Heart left ventricle (tissue), 16 donors: ENCODE measurements around the gene IRAG1. TPM values are rescaled to one million over a fixed set of nuclear protein-coding genes. Genes with fewer than 3 reads are reported as not detected.

Experiments
- ATAC-seq, 4 donors: fragments of 200-7000 bp; cut with Tn5 transposase; one replicate each; pipeline ENCODE4 v1.9.1; 2020 to 2022; ENCODE audit warnings: moderate library complexity in 4 of 4, mild to moderate bottlenecking in 3 of 4, moderate number of reproducible peaks in 1 of 4
- DNase-seq, 5 donors: peaks; one replicate each; pipeline ENCODE4 v3.0.0-alpha.2; 2020
- H3K27ac ChIP-seq, 12 donors: fragments of 200-600 bp; sonication (generic) in 4 of 12; one replicate each; pipeline versions ENCODE4 v1.5.0 to v1.8.0; 2016 to 2022; ENCODE audit warnings: mild to moderate bottlenecking in 2 of 12
- H3K27me3 ChIP-seq, 9 donors: fragments of 200-600 bp; sonication (generic) in 2 of 9; one replicate each; pipeline versions ENCODE4 v1.5.1 to v1.8.0; 2016 to 2022; ENCODE audit warnings: mild to moderate bottlenecking in 3 of 9
- H3K36me3 ChIP-seq, 9 donors: fragments of 200-600 bp; sonication (generic) in 2 of 9; one replicate each; pipeline versions ENCODE4 v1.5.0 to v1.8.0; 2018 to 2022; ENCODE audit warnings: mild to moderate bottlenecking in 2 of 9
- H3K4me1 ChIP-seq, 12 donors: fragments of 200-600 bp; sonication (generic) in 4 of 12; one replicate each; pipeline versions ENCODE4 v1.5.0 to v1.8.0; 2016 to 2022; ENCODE audit warnings: mild to moderate bottlenecking in 3 of 12
- H3K4me3 ChIP-seq, 12 donors: fragments of 200-600 bp; sonication (generic) in 4 of 12; one replicate each; pipeline versions ENCODE4 v1.5.0 to v1.8.0; 2017 to 2022; ENCODE audit warnings: mild to moderate bottlenecking in 9 of 12, moderate library complexity in 4 of 12
- H3K9me3 ChIP-seq, 12 donors: fragments of 200-600 bp; sonication (generic) in 4 of 12; one replicate each; pipeline versions ENCODE4 v1.5.0 to v1.8.0; 2016 to 2022; ENCODE audit warnings: mild to moderate bottlenecking in 1 of 12
- CTCF ChIP-seq, 12 donors: fragments of 200-600 bp; sonication (generic) in 4 of 12; IDR thresholded peaks; one replicate each; pipeline versions ENCODE4 v1.5.0 to v1.8.0; 2018 to 2022; ENCODE audit warnings: antibody characterized with exemption in 12 of 12, mild to moderate bottlenecking in 5 of 12
- POLR2A ChIP-seq, 2 donors: fragments of 450-650 bp; IDR thresholded peaks; one replicate each; pipeline ENCODE4 v1.6.1; 2017; ENCODE audit warnings: antibody characterized with exemption in 2 of 2, mild to moderate bottlenecking in 2 of 2, moderate library complexity in 2 of 2
- WGBS, 4 donors: extraction: QIAGEN DNeasy Blood & Tissue Kit in 2 of 4; methylation state at CpG; one replicate each; pipeline versions ENCODE4 v1.1.5 to v1.1.7; 2013 to 2018; 5-methylcytosine and 5-hydroxymethylcytosine counted together
- intact Hi-C, 10 donors: fragments of 100-400 bp; cut with DNase I; formaldehyde crosslinking; loops; one replicate each; pipeline versions ENCODE4 v1.11.1 to v1.14.2; 2022
- polyA plus RNA-seq, 2 donors: library from polyadenylated mRNA; stranded (reverse); fragments of 200-250 nt; gene quantifications; one replicate each; pipeline ENCODE4 v1.2.3, GENCODE V29; 2013
- total RNA-seq, 9 donors: library from RNA; depleted of rRNA in 2 of 9; stranded (reverse); fragments of >200 nt in 2 of 9; fragmentation: NEBNext Ultra II Directional in 3 of 9; extraction: Animal tissue kit (Norgen Biotek cat#: 25700) in 3 of 9; gene quantifications; one replicate each; pipeline versions ENCODE4 v1.1.0 to v1.2.4, GENCODE V29; 2016 to 2023
- donor health status: ischemic (EF 13 %, LVEDD 7.1; RV severe dilation, severe dysfunction).
- donor health status: healthy with polysubstance abuse.
- donor health status: DM: no; HTN: yes; CAD: no.
- donor health status: DM: no; HTN: no; CAD: no.
- donor health status: ischemic (EF 25% LVEDD 6.9; RV normal size, moderate dysfunction).
- donor health status: ischemic (EF 25% LVEDD 5.7; RV mildly dilated, moderate dysfunction).
- donor health status: healthy.
- donor health status: DM: yes; HTN: yes; CAD: no.
- donor health status: ischemic (EF 35%, LVEDD 5.7; RV mildly dilated, moderate dysfunction).
- donor health status: nonischemic (EF 11% LVEDD 7.7; RV severe dilation, severe dysfunction).
- donor health status: DM: yes; HTN: yes; CAD: no.
- donor health status: PGD.
- donor health status: ischemic (EF 29% LVEDD 5.4; RV normal size, mild dysfunction).
- donor health status: nonischemic (EF 23%, LVEDD 6.1; RV moderate dilation, normal function).

Gene IRAG1
- total and polyA plus RNA-seq, 11 donors: 3.0 to 10.6 (median 6.0) TPM

DNA sequence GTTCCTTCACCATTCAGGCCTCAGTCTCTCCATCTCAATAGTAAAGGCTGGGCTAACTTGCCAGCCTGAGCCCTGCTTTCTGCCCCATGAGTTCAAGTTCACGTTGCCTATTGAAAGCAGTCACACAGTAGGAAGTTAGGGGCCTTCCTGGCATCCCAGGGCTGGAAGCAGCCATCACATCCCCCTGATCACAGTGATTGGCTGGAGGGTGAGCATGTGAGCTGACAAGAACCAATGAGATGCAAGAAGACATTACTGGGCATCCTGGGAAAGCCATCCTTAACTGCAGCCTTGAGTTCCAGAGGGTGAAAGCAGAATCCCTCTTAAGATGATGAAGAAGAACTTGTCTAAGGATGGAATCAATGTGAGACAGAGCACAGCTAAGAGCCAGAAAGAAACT is 29.1 kb downstream of the IRAG1 start:
- no peak for TF ChIP-seq CTCF (IDR thresholded peaks at IDR 0.05)
- no peak for TF ChIP-seq POLR2A (IDR thresholded peaks at IDR 0.05)
- Histone ChIP-seq H3K36me3 (no peaks in the 10 kb centered on the region), H3K4me3 (no peak overlapping the region), H3K9me3 (no peaks in the 10 kb centered on the region), H3K27ac (peak overlapping the region in 9 of 12 donors; percentile 7 to 77 (median 52)), H3K27me3 (no peaks in the 10 kb centered on the region), H3K4me1 (peaks cover 0 to 72% (median 39%) of the 10 kb centered on the region in 12 donors)
- DNase-seq (no peak), ATAC-seq (no peak)
- 67 to 96% (median 85%) methylated on average over 1 of the region's 1 CpG for WGBS, 4 donors
- intact Hi-C loops: loop anchor here in 2 of 10 donors (5.0 to 10.0 kb wide), 2 partner anchors 60 to 68 kb away; no protein-coding TSS in a partner anchor

- DNase-seq: peak; percentile 57 to 74 (median 65)
Measured at GRCh38 chr11:10663990-10664389, 29.6 kb downstream of the IRAG1 start.

GRCh38 chr11:10663365-10663764 is 30.2 kb downstream of the IRAG1 start:
- Histone ChIP-seq H3K27me3 (no peaks in the 10 kb centered on the region), H3K36me3 (no peaks in the 10 kb centered on the region), H3K9me3 (no peaks in the 10 kb centered on the region), H3K27ac (peak overlapping the region in 11 of 12 donors; percentile 7 to 77 (median 39)), H3K4me3 (no peak overlapping the region), H3K4me1 (peaks cover 0 to 72% (median 42%) of the 10 kb centered on the region in 12 donors)
- ATAC-seq: no peak
- DNase-seq: no peak
- intact Hi-C loops: loop anchor here in 2 of 10 donors (5.0 to 10.0 kb wide), 2 partner anchors 61 to 69 kb away; no protein-coding TSS in a partner anchor
- no peak for TF ChIP-seq POLR2A (IDR thresholded peaks at IDR 0.05)
- TF ChIP-seq CTCF (IDR thresholded peaks at IDR 0.05): no peak

More at GRCh38 chr11:10663990-10664389, 29.6 kb downstream of the IRAG1 start:
- ATAC-seq: peak; percentile 59 to 85 (median 66)
- Histone ChIP-seq H3K36me3 (no peaks in the 10 kb centered on the region), H3K27me3 (no peaks in the 10 kb centered on the region), H3K4me1 (peaks cover 0 to 72% (median 40%) of the 10 kb centered on the region in 12 donors), H3K27ac (peak overlapping the region in 11 of 12 donors; percentile 7 to 77 (median 39)), H3K9me3 (no peaks in the 10 kb centered on the region), H3K4me3 (no peak overlapping the region)
- 41 to 52% (median 47%) methylated on average over 6 of the region's 6 CpGs for WGBS, 4 donors
- intact Hi-C loops: loop anchor here in 2 of 10 donors (5.0 to 10.0 kb wide), 2 partner anchors 61 to 68 kb away; no protein-coding TSS in a partner anchor
- TF ChIP-seq POLR2A (IDR thresholded peaks at IDR 0.05): no peak
- no peak for TF ChIP-seq CTCF (IDR thresholded peaks at IDR 0.05)

GRCh38 chr11:10660323-10660722 is 33.2 kb downstream of the IRAG1 start:
- Histone ChIP-seq H3K27me3 (no peaks in the 10 kb centered on the region), H3K9me3 (no peaks in the 10 kb centered on the region), H3K4me1 (peaks cover 3 to 75% (median 51%) of the 10 kb centered on the region in 12 donors), H3K4me3 (no peak overlapping the region), H3K36me3 (no peaks in the 10 kb centered on the region), H3K27ac (peak overlapping the region in 5 of 12 donors; percentile 11 to 77 (median 61))
- whole genome bisulfite sequencing, 4 donors: 89 to 96% (median 94%) methylated on average over 2 of the region's 2 CpGs
- intact Hi-C loops: loop anchor here in 2 of 10 donors (5.0 to 10.0 kb wide), 2 partner anchors 64 to 72 kb away; no protein-coding TSS in a partner anchor
- no peak for DNase-seq
- no peak for ATAC-seq
- TF ChIP-seq CTCF (IDR thresholded peaks at IDR 0.05) (no peak), POLR2A (IDR thresholded peaks at IDR 0.05) (no peak)
